GM19193 (cell line): ENCODE data around the gene CLEC4F.

Experiments used
- POLR2A ChIP-seq: IDR thresholded peaks from 4 replicates; pipeline ENCODE4 v1.6.1; 2011; ENCODE audit not compliant: insufficient read depth, insufficient read length; ENCODE audit errors: extremely low read depth

Gene CLEC4F

GRCh38 chr2:70778676-70779075 lies 41.7 kb downstream of the CLEC4F start:
- TF ChIP-seq POLR2A, result no peak

GRCh38 chr2:70777450-70777849 lies 42.9 kb downstream of the CLEC4F start:
- no peak for TF ChIP-seq POLR2A

GRCh38 chr2:70776266-70776665 lies 44.1 kb downstream of the CLEC4F start:
- TF ChIP-seq POLR2A, result no peak

GRCh38 chr2:70775141-70775540 lies 45.3 kb downstream of the CLEC4F start:
- TF ChIP-seq POLR2A, result no peak

GRCh38 chr2:70772486-70773155 lies 47.8 kb downstream of the CLEC4F start:
- no peak for TF ChIP-seq POLR2A

- no peak for TF ChIP-seq POLR2A
Observed at GRCh38 chr2:70771446-70771845, 49.0 kb downstream of the CLEC4F start.

GRCh38 chr2:70769450-70769849 lies 50.9 kb downstream of the CLEC4F start:
- TF ChIP-seq POLR2A, result no peak

GRCh38 chr2:70768590-70769085 lies 51.8 kb downstream of the CLEC4F start:
- no peak for TF ChIP-seq POLR2A

- TF ChIP-seq POLR2A, result no peak
Observed at GRCh38 chr2:70767699-70768589, 52.5 kb downstream of the CLEC4F start, which contains the start of gene ADD2. Gene ADD2 (minus strand): TSS chr2:70768200. CDS start chr2:70706408, 61,792 bp downstream.

- TF ChIP-seq POLR2A, result no peak
Observed at GRCh38 chr2:70767079-70767698, 53.2 kb downstream of the CLEC4F start.

- no peak for TF ChIP-seq POLR2A
Observed at GRCh38 chr2:70766357-70767078, 53.9 kb downstream of the CLEC4F start.

GRCh38 chr2:70765507-70765906 lies 54.9 kb downstream of the CLEC4F start:
- no peak for TF ChIP-seq POLR2A

GRCh38 chr2:70759446-70759845 lies 61.0 kb downstream of the CLEC4F start:
- TF ChIP-seq POLR2A, result no peak
